Inflammatory macrophage (primary cell): Measurements from ENCODE around the gene TPX2.
"Not testable (repeated sequence)": the region's sequence is repeated elsewhere in the genome, so short reads cannot be mapped to it uniquely, and the experiment has no call there.

Experiments
- DNase-seq, 2 donors: peaks; one replicate each; pipeline ENCODE4 v3.0.0-alpha.2; 2020 to 2022

The TPX2 gene

GRCh38 chr20:31720486-31721407, 18.3 kb upstream of the TPX2 start:
- no peak for DNase-seq

- DNase-seq, result no peak
Measured at GRCh38 chr20:31721408-31722256, 17.5 kb upstream of the TPX2 start.

- DNase-seq, result peak; percentile 91 to 94
Measured at GRCh38 chr20:31722257-31723068, 16.6 kb upstream of the TPX2 start, which contains the start of gene BCL2L1. Gene BCL2L1, minus strand, starts transcription at chr20:31722868. Its CDS starts 650 bp downstream, at chr20:31722218.

GRCh38 chr20:31723069-31723318, 16.1 kb upstream of the TPX2 start:
- no peak for DNase-seq

GRCh38 chr20:31723319-31724078, 15.6 kb upstream of the TPX2 start:
- DNase-seq, result peak; percentile 96 to 98

- no peak for DNase-seq
Measured at GRCh38 chr20:31731321-31731717, 7.8 kb upstream of the TPX2 start.

- no peak for DNase-seq
Measured at GRCh38 chr20:31739550-31739977, 474 bp downstream of the TPX2 start.

- DNase-seq, result no peak
Measured at GRCh38 chr20:31740208-31740607, 1.1 kb downstream of the TPX2 start.

- no peak for DNase-seq
Measured at GRCh38 chr20:31740656-31741323, 1.7 kb downstream of the TPX2 start.

GRCh38 chr20:31746068-31746878, 7.2 kb downstream of the TPX2 start:
- no peak for DNase-seq

GRCh38 chr20:31747028-31747427, 7.9 kb downstream of the TPX2 start:
- DNase-seq, result not testable (repeated sequence)

GRCh38 chr20:31747640-31748039, 8.6 kb downstream of the TPX2 start:
- DNase-seq, result no peak

GRCh38 chr20:31749223-31749622, 10.1 kb downstream of the TPX2 start:
- DNase-seq, result no peak

GRCh38 chr20:31751126-31751525, 12.0 kb downstream of the TPX2 start:
- DNase-seq, result no peak

- DNase-seq, result no peak
Measured at GRCh38 chr20:31757254-31757653, 18.2 kb downstream of the TPX2 start.

- no peak for DNase-seq
Measured at GRCh38 chr20:31758521-31758920, 19.4 kb downstream of the TPX2 start.

GRCh38 chr20:31758991-31759390, 19.9 kb downstream of the TPX2 start:
- DNase-seq, result no peak

GRCh38 chr20:31759836-31760518, 20.9 kb downstream of the TPX2 start:
- no peak for DNase-seq

GRCh38 chr20:31760519-31761240, 21.6 kb downstream of the TPX2 start:
- no peak for DNase-seq
